ENCODE data around the gene KCNC2.

KCNC2 gene

GRCh38 chr12:75212072-75212471 is 2.4 kb upstream of the KCNC2 start:
- TF ChIP-seq, protein P1, sequence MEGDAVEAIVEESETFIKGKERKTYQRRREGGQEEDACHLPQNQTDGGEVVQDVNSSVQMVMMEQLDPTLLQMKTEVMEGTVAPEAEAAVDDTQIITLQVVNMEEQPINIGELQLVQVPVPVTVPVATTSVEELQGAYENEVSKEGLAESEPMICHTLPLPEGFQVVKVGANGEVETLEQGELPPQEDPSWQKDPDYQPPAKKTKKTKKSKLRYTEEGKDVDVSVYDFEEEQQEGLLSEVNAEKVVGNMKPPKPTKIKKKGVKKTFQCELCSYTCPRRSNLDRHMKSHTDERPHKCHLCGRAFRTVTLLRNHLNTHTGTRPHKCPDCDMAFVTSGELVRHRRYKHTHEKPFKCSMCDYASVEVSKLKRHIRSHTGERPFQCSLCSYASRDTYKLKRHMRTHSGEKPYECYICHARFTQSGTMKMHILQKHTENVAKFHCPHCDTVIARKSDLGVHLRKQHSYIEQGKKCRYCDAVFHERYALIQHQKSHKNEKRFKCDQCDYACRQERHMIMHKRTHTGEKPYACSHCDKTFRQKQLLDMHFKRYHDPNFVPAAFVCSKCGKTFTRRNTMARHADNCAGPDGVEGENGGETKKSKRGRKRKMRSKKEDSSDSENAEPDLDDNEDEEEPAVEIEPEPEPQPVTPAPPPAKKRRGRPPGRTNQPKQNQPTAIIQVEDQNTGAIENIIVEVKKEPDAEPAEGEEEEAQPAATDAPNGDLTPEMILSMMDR (IDR thresholded peaks at IDR 0.05; ENCODE audit: insufficient read depth, low read length, poor library complexity, severe bottlenecking) = no peak
- TF ChIP-seq EZH2phosphoT487 (conservative IDR thresholded peaks at IDR 0.05; ENCODE audit: low read length) = no peak
- no peaks in the 10 kb centered on the region for H3K36me3 ChIP-seq (ENCODE audit: low read length)
- no peak overlapping the region for H3K4me3 ChIP-seq (ENCODE audit: insufficient read depth, low read length, poor library complexity, severe bottlenecking)
- H3K27me3 ChIP-seq (ENCODE audit: low read length) = no peaks in the 10 kb centered on the region
- H3K9me3 ChIP-seq (ENCODE audit: insufficient read depth, low read length) = no peaks in the 10 kb centered on the region
- H3K9me2 ChIP-seq (replicated peaks; ENCODE audit: insufficient read depth, low read length) = no peaks in the 10 kb centered on the region
- H3K4me2 ChIP-seq (ENCODE audit: low read depth, low read length, poor library complexity, severe bottlenecking) = no peak overlapping the region
- no peak overlapping the region for H3K27ac ChIP-seq (ENCODE audit: low read depth, low read length)
- H4K20me1 ChIP-seq (ENCODE audit: low read depth, low read length) = no peaks in the 10 kb centered on the region
- no peaks in the 10 kb centered on the region for H3F3A ChIP-seq (ENCODE audit: insufficient read depth)
- no peak overlapping the region for H3K9ac ChIP-seq (ENCODE audit: low read length)
- H2AFZ ChIP-seq (ENCODE audit: low read depth, low read length, severe bottlenecking) = no peak overlapping the region
- H3K79me2 ChIP-seq (ENCODE audit: insufficient read depth, low read length) = no peaks in the 10 kb centered on the region

- no peak for TF ChIP-seq EZH2phosphoT487 (conservative IDR thresholded peaks at IDR 0.05; ENCODE audit: low read length)
- TF ChIP-seq, protein P1 (IDR thresholded peaks at IDR 0.05; ENCODE audit: insufficient read depth, low read length, poor library complexity, severe bottlenecking) = no peak
- Histone ChIP-seq H3K4me3 (ENCODE audit: insufficient read depth, low read length, poor library complexity, severe bottlenecking) (no peak overlapping the region), H3K36me3 (ENCODE audit: low read length) (no peaks in the 10 kb centered on the region), H3K9me3 (ENCODE audit: insufficient read depth, low read length) (no peaks in the 10 kb centered on the region), H3K27ac (ENCODE audit: low read depth, low read length) (no peak overlapping the region), H3K27me3 (ENCODE audit: low read length) (no peaks in the 10 kb centered on the region), H3K9ac (ENCODE audit: low read length) (no peak overlapping the region), H3K79me2 (ENCODE audit: insufficient read depth, low read length) (no peaks in the 10 kb centered on the region), H3K4me2 (ENCODE audit: low read depth, low read length, poor library complexity, severe bottlenecking) (no peak overlapping the region), H3K9me2 (replicated peaks; ENCODE audit: insufficient read depth, low read length) (no peaks in the 10 kb centered on the region), H2AFZ (ENCODE audit: low read depth, low read length, severe bottlenecking) (no peak overlapping the region), H4K20me1 (ENCODE audit: low read depth, low read length) (no peaks in the 10 kb centered on the region), H3F3A (ENCODE audit: insufficient read depth) (no peaks in the 10 kb centered on the region)
Measured at GRCh38 chr12:75208856-75209811, 505 bp downstream of the KCNC2 start.

GRCh38 chr12:75207338-75208083 is 2.1 kb downstream of the KCNC2 start:
- Histone ChIP-seq H3K4me2 (ENCODE audit: low read depth, low read length, poor library complexity, severe bottlenecking) (no peak overlapping the region), H3K9me2 (replicated peaks; ENCODE audit: insufficient read depth, low read length) (no peaks in the 10 kb centered on the region), H3K27ac (ENCODE audit: low read depth, low read length) (no peak overlapping the region), H3F3A (ENCODE audit: insufficient read depth) (no peaks in the 10 kb centered on the region), H4K20me1 (ENCODE audit: low read depth, low read length) (no peaks in the 10 kb centered on the region), H3K27me3 (ENCODE audit: low read length) (no peaks in the 10 kb centered on the region; the same call in 1 of the 2 replicates), H3K4me3 (ENCODE audit: insufficient read depth, low read length, poor library complexity, severe bottlenecking) (no peak overlapping the region), H3K9ac (ENCODE audit: low read length) (no peak overlapping the region), H2AFZ (ENCODE audit: low read depth, low read length, severe bottlenecking) (no peak overlapping the region), H3K36me3 (ENCODE audit: low read length) (no peaks in the 10 kb centered on the region), H3K79me2 (ENCODE audit: insufficient read depth, low read length) (no peaks in the 10 kb centered on the region), H3K9me3 (ENCODE audit: insufficient read depth, low read length) (no peaks in the 10 kb centered on the region)
- TF ChIP-seq EZH2phosphoT487 (conservative IDR thresholded peaks at IDR 0.05; ENCODE audit: low read length) = no peak
- TF ChIP-seq, protein P1 (IDR thresholded peaks at IDR 0.05; ENCODE audit: insufficient read depth, low read length, poor library complexity, severe bottlenecking) = no peak

Measured in SU-DHL-6 (cell line).